ENCODE data around the gene RHOBTB1.

GRCh38 chr10:60869652-60870415 lies 74.2 kb downstream of the RHOBTB1 start:
- TF ChIP-seq REST (IDR thresholded peaks at IDR 0.05; ENCODE audit: insufficient read depth in 1 of 2, low read depth in 2 of 2, low read length in 1 of 2) (no peak), CTCF (IDR thresholded peaks at IDR 0.05) (no peak), SIN3A (IDR thresholded peaks at IDR 0.05; ENCODE audit: borderline replicate concordance, insufficient read depth, low read depth, low read length) (no peak), POLR2AphosphoS5 (IDR thresholded peaks at IDR 0.05; ENCODE audit: low read depth, low read length) (no peak)

All from Panc1 (cell line).